ENCODE data around the gene ATP12A.

The ATP12A gene

DNA sequence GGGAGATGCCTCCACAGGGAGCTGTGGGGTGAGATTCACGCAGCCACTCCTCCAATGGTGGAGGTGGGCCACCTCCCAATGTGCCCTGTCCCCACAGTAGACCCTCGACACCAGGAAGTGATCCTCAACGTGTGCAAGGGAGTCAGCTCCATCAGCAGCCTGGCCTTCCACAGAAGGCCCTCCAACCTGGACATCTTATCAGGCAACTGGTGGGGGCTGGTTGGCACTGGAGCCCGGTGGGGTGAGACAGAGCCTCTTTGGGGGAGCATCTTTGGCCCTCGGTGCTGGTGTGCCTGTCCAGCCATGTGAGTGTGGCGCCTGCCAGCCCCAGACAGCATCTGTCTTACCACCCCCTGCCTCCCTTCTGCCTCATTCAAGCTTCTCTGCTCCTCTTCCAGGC, 64.0 kb downstream of the ATP12A start:
- no peak overlapping the region for H3K4me3 ChIP-seq (ENCODE audit: low read depth, low read length)

DNA sequence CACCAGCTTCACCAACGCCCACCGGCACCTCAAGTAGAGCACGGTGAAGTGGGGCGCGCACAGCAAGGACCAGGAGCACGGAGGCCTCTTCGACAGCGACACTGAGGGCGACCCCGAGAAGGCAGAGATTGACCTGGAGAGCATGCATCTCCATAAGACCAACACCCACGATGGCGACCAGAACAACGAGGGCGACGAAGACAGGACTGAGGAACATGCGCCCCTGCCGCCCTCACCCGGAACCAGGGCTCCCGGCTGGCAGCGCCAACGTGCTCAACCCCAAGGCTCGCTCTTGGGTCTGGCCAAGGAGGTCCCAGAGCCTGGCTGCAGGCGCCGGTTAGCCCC, 65.3 kb downstream of the ATP12A start:
- Histone ChIP-seq H3K79me2 (ENCODE audit: control insufficient read depth, insufficient read depth, low read length, unreplicated experiment) (no peaks in the 10 kb centered on the region), H3K27ac (ENCODE audit: low read depth, low read length) (no peak overlapping the region), H3K27me3 (ENCODE audit: insufficient read depth, low read length) (peaks cover 76% of the 10 kb centered on the region), H3K4me3 (ENCODE audit: low read depth, low read length) (no peak overlapping the region), H3K4me1 (ENCODE audit: control insufficient read depth, insufficient read depth, low read length, unreplicated experiment) (peaks cover 10% of the 10 kb centered on the region), H2AFZ (ENCODE audit: low read length, unreplicated experiment) (no peak overlapping the region), H3K36me3 (ENCODE audit: insufficient read depth, low read length) (no peaks in the 10 kb centered on the region)

More for the DNA sequence above, 64.0 kb downstream of the ATP12A start:
- no peak overlapping the region for H3K27ac ChIP-seq (ENCODE audit: low read depth, low read length)
- peaks cover 10% of the 10 kb centered on the region for H3K4me1 ChIP-seq (ENCODE audit: control insufficient read depth, insufficient read depth, low read length, unreplicated experiment)
- H3K27me3 ChIP-seq (ENCODE audit: insufficient read depth, low read length) = peaks cover 63% of the 10 kb centered on the region
- H3K36me3 ChIP-seq (ENCODE audit: insufficient read depth, low read length) = no peaks in the 10 kb centered on the region
- H3K79me2 ChIP-seq (ENCODE audit: control insufficient read depth, insufficient read depth, low read length, unreplicated experiment) = no peaks in the 10 kb centered on the region
- no peak overlapping the region for H2AFZ ChIP-seq (ENCODE audit: low read length, unreplicated experiment)

DNA sequence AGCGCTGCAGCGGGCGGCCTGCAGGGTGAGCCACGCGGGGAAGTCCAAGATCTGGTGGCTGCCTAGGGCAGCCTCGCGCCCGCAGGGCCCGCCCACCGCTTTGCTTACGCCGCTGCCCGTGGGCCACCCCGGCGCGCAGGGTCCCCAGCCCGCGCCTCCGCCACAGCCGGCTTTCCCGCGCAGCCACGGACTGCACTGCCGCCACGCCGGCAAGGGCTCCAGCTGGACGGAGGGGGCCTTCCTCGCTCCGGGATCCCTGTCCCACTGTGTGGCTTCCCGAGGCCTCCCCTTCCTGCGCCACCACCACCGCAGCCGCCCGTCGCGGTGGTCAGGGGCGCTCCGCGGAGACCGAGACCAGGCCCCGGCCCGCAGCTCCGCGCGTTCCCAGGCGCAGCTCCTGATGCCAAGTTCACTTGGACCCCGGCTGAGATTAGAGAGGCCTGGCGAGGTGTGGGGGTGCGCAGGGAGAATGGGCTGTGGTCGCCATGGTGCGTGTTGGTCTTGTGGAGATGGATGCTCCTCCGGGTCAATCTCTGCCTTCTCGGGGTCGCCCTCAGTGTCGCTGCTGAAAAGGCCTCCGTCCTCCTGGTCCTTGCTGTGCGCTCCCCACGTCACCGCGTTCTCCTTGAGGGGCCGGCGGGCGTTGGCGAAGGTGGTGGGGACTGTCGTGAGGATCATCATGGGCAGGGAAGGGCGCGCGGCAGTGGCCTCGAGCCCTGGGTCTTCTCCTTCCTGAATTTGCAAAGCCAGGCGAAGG, 65.8 kb downstream of the ATP12A start:
- Histone ChIP-seq H3K79me2 (ENCODE audit: control insufficient read depth, insufficient read depth, low read length, unreplicated experiment) (no peaks in the 10 kb centered on the region), H3K4me3 (ENCODE audit: low read depth, low read length) (peak overlapping the region; percentile 76), H3K36me3 (ENCODE audit: insufficient read depth, low read length) (no peaks in the 10 kb centered on the region), H3K27me3 (ENCODE audit: insufficient read depth, low read length) (peaks cover 80% of the 10 kb centered on the region), H3K27ac (ENCODE audit: low read depth, low read length) (no peak overlapping the region), H3K4me1 (ENCODE audit: control insufficient read depth, insufficient read depth, low read length, unreplicated experiment) (peaks cover 10% of the 10 kb centered on the region), H2AFZ (ENCODE audit: low read length, unreplicated experiment) (no peak overlapping the region)

DNA sequence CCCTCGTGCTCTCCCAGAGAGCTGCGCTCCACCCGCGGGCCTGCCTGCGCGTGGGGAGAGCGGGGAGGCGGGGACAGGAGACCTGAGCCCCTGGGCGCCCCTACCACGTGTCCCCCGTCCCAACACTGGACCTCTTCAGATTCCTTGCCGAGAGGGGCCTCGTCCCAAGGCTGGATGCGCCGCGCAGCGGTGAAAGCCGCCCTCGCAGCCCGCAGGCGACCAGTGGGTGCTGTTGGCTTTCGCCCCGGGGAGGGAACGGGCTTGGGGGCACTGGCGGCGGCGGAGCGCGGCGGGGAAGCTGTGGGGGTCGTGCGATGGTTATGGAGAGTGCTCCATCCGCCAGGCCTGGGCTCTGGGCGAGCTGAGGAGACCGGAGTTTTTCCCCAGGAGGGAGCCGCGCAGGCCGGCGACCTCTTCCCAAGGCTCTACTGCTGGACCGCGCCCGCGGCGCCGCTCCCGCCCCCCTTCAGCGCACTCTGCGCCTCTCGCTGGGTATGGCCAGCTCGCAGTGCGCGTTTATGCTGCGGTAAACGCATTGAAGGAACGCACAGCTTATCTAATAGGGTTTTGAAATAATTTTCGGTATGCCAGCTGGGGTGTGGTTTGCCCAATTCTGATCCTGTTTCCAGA, 66.5 kb downstream of the ATP12A start:
- Histone ChIP-seq H3K4me1 (ENCODE audit: control insufficient read depth, insufficient read depth, low read length, unreplicated experiment) (peaks cover 10% of the 10 kb centered on the region), H3K36me3 (ENCODE audit: insufficient read depth, low read length) (no peaks in the 10 kb centered on the region), H3K4me3 (ENCODE audit: low read depth, low read length) (peak overlapping the region; percentile 76), H2AFZ (ENCODE audit: low read length, unreplicated experiment) (peak overlapping the region; percentile 60), H3K27me3 (ENCODE audit: insufficient read depth, low read length) (peaks cover 86% of the 10 kb centered on the region), H3K27ac (ENCODE audit: low read depth, low read length) (no peak overlapping the region), H3K79me2 (ENCODE audit: control insufficient read depth, insufficient read depth, low read length, unreplicated experiment) (no peaks in the 10 kb centered on the region)

DNA sequence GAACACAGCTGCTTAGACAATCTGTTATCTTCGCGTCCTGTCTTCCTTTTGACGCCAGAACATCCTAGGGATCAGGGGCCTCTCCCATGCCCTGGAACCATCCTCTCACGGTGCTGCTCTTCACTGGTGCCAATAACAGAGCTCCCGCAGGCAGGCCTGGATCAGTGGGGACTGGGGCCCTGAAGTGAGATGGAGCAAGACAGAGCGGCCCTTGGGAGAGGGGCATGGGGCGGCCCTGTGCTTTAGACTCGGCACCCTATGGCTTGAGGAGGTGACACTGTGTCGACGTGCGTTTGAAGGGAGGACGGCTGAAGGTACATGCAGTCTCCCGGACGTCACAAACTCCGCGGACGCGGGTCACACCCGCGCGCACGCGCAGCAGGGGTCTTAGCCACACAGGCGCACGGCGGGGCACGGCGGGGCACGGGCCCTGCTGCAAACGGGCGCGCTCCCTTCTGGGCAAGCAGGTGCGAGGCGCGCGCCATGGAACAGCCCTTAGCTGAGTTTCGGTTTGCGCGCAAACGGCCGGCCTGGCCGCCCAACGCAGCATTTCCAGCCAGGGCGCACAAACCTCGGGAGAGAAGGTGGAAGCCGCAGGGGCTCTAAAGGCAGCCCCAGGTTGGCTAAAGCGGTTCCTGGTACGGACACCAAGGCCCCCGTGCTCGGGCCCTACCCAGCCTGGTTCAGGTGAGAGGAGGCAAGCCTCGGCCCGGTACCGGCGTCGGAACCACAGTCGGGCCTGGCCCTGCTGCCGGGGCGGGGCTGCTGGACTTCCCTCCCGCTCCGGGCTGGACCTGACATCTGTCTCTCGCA, 67.2 kb downstream of the ATP12A start:
- Histone ChIP-seq H3K4me1 (ENCODE audit: control insufficient read depth, insufficient read depth, low read length, unreplicated experiment) (peaks cover 10% of the 10 kb centered on the region), H3K79me2 (ENCODE audit: control insufficient read depth, insufficient read depth, low read length, unreplicated experiment) (no peaks in the 10 kb centered on the region), H2AFZ (ENCODE audit: low read length, unreplicated experiment) (peak overlapping the region; percentile 60), H3K27ac (ENCODE audit: low read depth, low read length) (no peak overlapping the region), H3K4me3 (ENCODE audit: low read depth, low read length) (peak overlapping the region; percentile 76), H3K27me3 (ENCODE audit: insufficient read depth, low read length) (peaks cover 93% of the 10 kb centered on the region), H3K36me3 (ENCODE audit: insufficient read depth, low read length) (no peaks in the 10 kb centered on the region)

DNA sequence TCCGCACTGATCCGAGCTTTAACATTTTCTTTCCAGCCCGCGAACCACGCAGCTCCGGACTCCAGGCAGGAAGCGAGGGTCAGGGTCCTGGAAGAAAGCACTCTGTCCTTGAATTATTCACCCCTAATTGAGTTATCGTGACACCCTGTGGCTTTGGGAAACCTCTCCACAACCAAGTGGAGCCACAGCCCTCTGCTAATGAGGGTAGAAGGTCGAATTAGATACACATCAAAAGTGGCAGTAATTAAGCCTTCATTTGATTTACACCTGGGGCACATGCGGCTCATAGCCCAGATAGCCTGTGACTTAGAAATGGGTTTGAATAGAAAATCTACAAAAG, 67.8 kb downstream of the ATP12A start:
- no peak overlapping the region for H3K27ac ChIP-seq (ENCODE audit: low read depth, low read length)
- H3K4me1 ChIP-seq (ENCODE audit: control insufficient read depth, insufficient read depth, low read length, unreplicated experiment) = peaks cover 10% of the 10 kb centered on the region
- no peak overlapping the region for H2AFZ ChIP-seq (ENCODE audit: low read length, unreplicated experiment)
- no peaks in the 10 kb centered on the region for H3K36me3 ChIP-seq (ENCODE audit: insufficient read depth, low read length)
- no peaks in the 10 kb centered on the region for H3K79me2 ChIP-seq (ENCODE audit: control insufficient read depth, insufficient read depth, low read length, unreplicated experiment)
- peak overlapping the region; percentile 76 for H3K4me3 ChIP-seq (ENCODE audit: low read depth, low read length)
- peaks cover 98% of the 10 kb centered on the region for H3K27me3 ChIP-seq (ENCODE audit: insufficient read depth, low read length)

DNA sequence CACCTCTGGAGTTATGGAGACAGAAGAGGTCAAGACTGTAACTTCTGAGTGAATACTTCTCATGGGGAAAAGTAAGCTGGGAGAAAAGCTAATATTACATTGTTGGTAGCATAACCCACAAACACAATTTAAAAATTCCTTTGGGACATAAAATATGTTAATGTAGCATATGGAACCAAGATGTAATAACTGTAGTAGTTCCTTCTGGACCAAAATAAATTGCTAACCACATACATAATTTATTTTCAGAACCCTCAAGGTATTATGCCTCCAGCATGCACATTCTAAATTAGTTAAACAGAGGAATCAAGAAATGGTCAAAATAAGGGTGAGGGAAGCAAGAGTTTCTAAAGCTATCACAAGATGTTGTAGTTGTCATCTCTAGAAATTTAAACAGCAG, 79.0 kb downstream of the ATP12A start:
- Histone ChIP-seq H3K4me3 (ENCODE audit: low read depth, low read length) (no peak overlapping the region), H3K4me1 (ENCODE audit: control insufficient read depth, insufficient read depth, low read length, unreplicated experiment) (no peaks in the 10 kb centered on the region), H3K27ac (ENCODE audit: low read depth, low read length) (no peak overlapping the region), H3K79me2 (ENCODE audit: control insufficient read depth, insufficient read depth, low read length, unreplicated experiment) (no peaks in the 10 kb centered on the region), H3K36me3 (ENCODE audit: insufficient read depth, low read length) (no peaks in the 10 kb centered on the region), H3K27me3 (ENCODE audit: insufficient read depth, low read length) (peaks cover 67% of the 10 kb centered on the region), H2AFZ (ENCODE audit: low read length, unreplicated experiment) (no peak overlapping the region)
